ENCODE results near the gene C5orf46. TPM values are rescaled to one million over a fixed set of nuclear protein-coding genes. Genes with fewer than 3 reads are reported as not detected.

C5orf46 gene
- total RNA-seq, 1 donor from 2014 or later: not detected

GRCh38 chr5:147852365-147852764, 54.0 kb downstream of the C5orf46 start:
- no peaks in the 10 kb centered on the region for H3K36me3 Mint-ChIP-seq (ENCODE audit: insufficient read depth)
- no peak overlapping the region for H3K27ac Mint-ChIP-seq
- no peak for TF ChIP-seq CTCF (IDR thresholded peaks at IDR 0.05; ENCODE audit: unreplicated experiment)
- no peak overlapping the region for H3K4me3 Mint-ChIP-seq (ENCODE audit: low read depth)
- no peak for DNase-seq (ENCODE audit: low spot score, unreplicated experiment)
- H3K4me1 Mint-ChIP-seq (ENCODE audit: low read depth): peaks cover 2% of the 10 kb centered on the region
- peaks cover 7% of the 10 kb centered on the region for H3K27me3 Mint-ChIP-seq
- H3K9me3 Mint-ChIP-seq (ENCODE audit: low read depth): no peaks in the 10 kb centered on the region

- H3K27me3 Mint-ChIP-seq: peaks cover 7% of the 10 kb centered on the region
- no peak overlapping the region for H3K27ac Mint-ChIP-seq
- no peak for DNase-seq (ENCODE audit: low spot score, unreplicated experiment)
- H3K4me3 Mint-ChIP-seq (ENCODE audit: low read depth): no peak overlapping the region
- peaks cover 2% of the 10 kb centered on the region for H3K4me1 Mint-ChIP-seq (ENCODE audit: low read depth)
- H3K9me3 Mint-ChIP-seq (ENCODE audit: low read depth): no peaks in the 10 kb centered on the region
- no peaks in the 10 kb centered on the region for H3K36me3 Mint-ChIP-seq (ENCODE audit: insufficient read depth)
- no peak for TF ChIP-seq CTCF (IDR thresholded peaks at IDR 0.05; ENCODE audit: unreplicated experiment)
Observed at GRCh38 chr5:147851578-147851977, 54.8 kb downstream of the C5orf46 start.

GRCh38 chr5:147849226-147849625, 57.1 kb downstream of the C5orf46 start:
- no peak for DNase-seq (ENCODE audit: low spot score, unreplicated experiment)
- Mint-ChIP-seq H3K36me3 (ENCODE audit: insufficient read depth) (no peaks in the 10 kb centered on the region), H3K27me3 (peaks cover 7% of the 10 kb centered on the region), H3K9me3 (ENCODE audit: low read depth) (no peaks in the 10 kb centered on the region), H3K27ac (no peak overlapping the region), H3K4me3 (ENCODE audit: low read depth) (no peak overlapping the region), H3K4me1 (ENCODE audit: low read depth) (peaks cover 4% of the 10 kb centered on the region)
- TF ChIP-seq CTCF (IDR thresholded peaks at IDR 0.05; ENCODE audit: unreplicated experiment): no peak

GRCh38 chr5:147845618-147846017, 60.7 kb downstream of the C5orf46 start:
- peaks cover 15% of the 10 kb centered on the region for H3K4me1 Mint-ChIP-seq (ENCODE audit: low read depth)
- H3K9me3 Mint-ChIP-seq (ENCODE audit: low read depth): peaks cover 2% of the 10 kb centered on the region
- no peak for TF ChIP-seq CTCF (IDR thresholded peaks at IDR 0.05; ENCODE audit: unreplicated experiment)
- no peak overlapping the region for H3K27ac Mint-ChIP-seq
- H3K36me3 Mint-ChIP-seq (ENCODE audit: insufficient read depth): no peaks in the 10 kb centered on the region
- H3K4me3 Mint-ChIP-seq (ENCODE audit: low read depth): no peak overlapping the region
- H3K27me3 Mint-ChIP-seq: peaks cover 7% of the 10 kb centered on the region
- DNase-seq (ENCODE audit: low spot score, unreplicated experiment): no peak

- H3K36me3 Mint-ChIP-seq (ENCODE audit: insufficient read depth): no peaks in the 10 kb centered on the region
- no peak overlapping the region for H3K4me3 Mint-ChIP-seq (ENCODE audit: low read depth)
- peaks cover 2% of the 10 kb centered on the region for H3K9me3 Mint-ChIP-seq (ENCODE audit: low read depth)
- DNase-seq (ENCODE audit: low spot score, unreplicated experiment): no peak
- H3K27ac Mint-ChIP-seq: no peak overlapping the region
- TF ChIP-seq CTCF (IDR thresholded peaks at IDR 0.05; ENCODE audit: unreplicated experiment): no peak
- peaks cover 15% of the 10 kb centered on the region for H3K4me1 Mint-ChIP-seq (ENCODE audit: low read depth)
- peaks cover 7% of the 10 kb centered on the region for H3K27me3 Mint-ChIP-seq
Observed at GRCh38 chr5:147844846-147845245, 61.5 kb downstream of the C5orf46 start.

All from progenitor cell of endocrine pancreas (in vitro differentiated cells).